ENCODE data around the gene PSD2. TPM values are rescaled to one million over a fixed set of nuclear protein-coding genes. Genes with fewer than 3 reads are reported as not detected.

Gene PSD2
- total and polyA plus RNA-seq, 2 donors from 2014 or later, result 0.09 to 0.13 TPM

GRCh38 chr5:139869042-139869790 is 73.6 kb downstream of the PSD2 start:
- peak overlapping the region; percentile 33 to 65 for H3K27ac ChIP-seq (ENCODE audit: low read depth in 2 of 2, low read length in 2 of 2)
- H3K27me3 ChIP-seq (ENCODE audit: control insufficient read depth, insufficient read depth, low read length), result no peaks in the 10 kb centered on the region
- peak in 1 of 5 donors; percentile 46 for DNase-seq
- no peaks in the 10 kb centered on the region for H3K36me3 ChIP-seq (ENCODE audit: control insufficient read depth in 2 of 3, insufficient read depth in 3 of 3, low read length in 3 of 3)
- no peak for TF ChIP-seq CTCF (IDR thresholded peaks at IDR 0.05; ENCODE audit: borderline replicate concordance, extremely low read depth, insufficient read depth)
- no peak for FAIRE-seq
- intact Hi-C loops (cut with DNase I), result loop anchor here (5.0 kb wide), 1 partner anchor 77 kb away; no protein-coding TSS in a partner anchor
- H3K9me3 ChIP-seq (ENCODE audit: control insufficient read depth in 2 of 3, insufficient read depth in 1 of 3, low read length in 3 of 3), result no peaks in the 10 kb centered on the region
- H3K4me3 ChIP-seq (ENCODE audit: low read length in 3 of 3), result no peak overlapping the region
- peak overlapping the region in 1 of 3 donors; percentile 26 for H3K9ac ChIP-seq (ENCODE audit: low read length in 3 of 3)
- H3K4me1 ChIP-seq (ENCODE audit: control insufficient read depth in 2 of 3, insufficient read depth in 2 of 3, low read depth in 1 of 3, low read length in 3 of 3), result peaks cover 0 to 3% (median 0%) of the 10 kb centered on the region in 3 donors

GRCh38 chr5:139870677-139871076 is 75.1 kb downstream of the PSD2 start:
- no peak for TF ChIP-seq CTCF (IDR thresholded peaks at IDR 0.05; ENCODE audit: borderline replicate concordance, extremely low read depth, insufficient read depth)
- H3K27ac ChIP-seq (ENCODE audit: low read depth in 2 of 2, low read length in 2 of 2), result no peak overlapping the region

GRCh38 chr5:139871614-139872013 is 76.0 kb downstream of the PSD2 start:
- Histone ChIP-seq H3K27me3 (ENCODE audit: control insufficient read depth, insufficient read depth, low read length) (no peaks in the 10 kb centered on the region), H3K4me3 (ENCODE audit: low read length in 3 of 3) (no peak overlapping the region), H3K36me3 (ENCODE audit: control insufficient read depth in 2 of 3, insufficient read depth in 3 of 3, low read length in 3 of 3) (no peaks in the 10 kb centered on the region), H3K9me3 (ENCODE audit: control insufficient read depth in 2 of 3, insufficient read depth in 1 of 3, low read length in 3 of 3) (no peaks in the 10 kb centered on the region), H3K9ac (ENCODE audit: low read length in 3 of 3) (no peak overlapping the region), H3K4me1 (ENCODE audit: control insufficient read depth in 2 of 3, insufficient read depth in 2 of 3, low read depth in 1 of 3, low read length in 3 of 3) (peaks cover 0 to 3% (median 0%) of the 10 kb centered on the region in 3 donors), H3K27ac (ENCODE audit: low read depth in 2 of 2, low read length in 2 of 2) (no peak overlapping the region)
- intact Hi-C loops (cut with DNase I), result no loop called here
- DNase-seq (peak in 1 of 5 donors; percentile 58), FAIRE-seq (no peak)
- TF ChIP-seq CTCF (IDR thresholded peaks at IDR 0.05; ENCODE audit: borderline replicate concordance, extremely low read depth, insufficient read depth), result no peak

More at GRCh38 chr5:139870677-139871076, 75.1 kb downstream of the PSD2 start:
- FAIRE-seq (no peak), DNase-seq (peak in 1 of 5 donors; percentile 20)
- Histone ChIP-seq H3K4me3 (ENCODE audit: low read length in 3 of 3) (no peak overlapping the region), H3K9ac (ENCODE audit: low read length in 3 of 3) (no peak overlapping the region), H3K9me3 (ENCODE audit: control insufficient read depth in 2 of 3, insufficient read depth in 1 of 3, low read length in 3 of 3) (no peaks in the 10 kb centered on the region), H3K36me3 (ENCODE audit: control insufficient read depth in 2 of 3, insufficient read depth in 3 of 3, low read length in 3 of 3) (no peaks in the 10 kb centered on the region), H3K27me3 (ENCODE audit: control insufficient read depth, insufficient read depth, low read length) (no peaks in the 10 kb centered on the region), H3K4me1 (ENCODE audit: control insufficient read depth in 2 of 3, insufficient read depth in 2 of 3, low read depth in 1 of 3, low read length in 3 of 3) (peaks cover 0 to 3% (median 0%) of the 10 kb centered on the region in 3 donors)
- intact Hi-C loops (cut with DNase I), result no loop called here

Data from kidney (tissue), 14 donors.